GM23338 (cell line): ENCODE results near the gene SEC14L1. TPM values are rescaled to one million over a fixed set of nuclear protein-coding genes. Genes with fewer than 3 reads are reported as not detected.
"Not testable (repeated sequence)": the region's sequence is repeated elsewhere in the genome, so short reads cannot be mapped to it uniquely, and the experiment has no call there.

Experiments used
- ATAC-seq: fragments of 200-7000 bp; cut with Tn5 transposase; 3 replicates; pipeline ENCODE4 v1.9.1; 2020
- DNase-seq: peaks from one replicate; pipeline ENCODE4 v3.0.0-alpha.2; 2015; ENCODE audit warnings: low spot score
- H2AFZ ChIP-seq: fragments of 200-600 bp; sonication (generic); 2 replicates; pipeline ENCODE4 v1.8.0; 2016; ENCODE audit warnings: antibody characterized with exemption, mild to moderate bottlenecking, moderate library complexity
- H3F3A ChIP-seq: fragments of 200-600 bp; sonication (generic); replicated peaks from 2 replicates; pipeline ENCODE4 v1.8.0; 2017; ENCODE audit warnings: antibody characterized with exemption, mixed run types, low read depth
- H3K27ac ChIP-seq: fragments of 200-600 bp; sonication (generic); 2 replicates; pipeline ENCODE4 v1.6.1; 2016; ENCODE audit warnings: low read depth
- H3K27me3 ChIP-seq: fragments of 200-600 bp; sonication (generic); 2 replicates; pipeline ENCODE4 v1.8.0; 2016; ENCODE audit warnings: mild to moderate bottlenecking, mixed run types, moderate library complexity; ENCODE audit not compliant: insufficient read depth
- H3K36me3 ChIP-seq: fragments of 200-600 bp; sonication (generic); 2 replicates; pipeline ENCODE4 v1.8.0; 2016; ENCODE audit warnings: mild to moderate bottlenecking; ENCODE audit not compliant: insufficient read depth
- H3K4me1 ChIP-seq: fragments of 200-600 bp; sonication (generic); 2 replicates; pipeline ENCODE4 v1.8.0; 2016; ENCODE audit warnings: mild to moderate bottlenecking, moderate library complexity; ENCODE audit not compliant: insufficient read depth
- H3K4me2 ChIP-seq: fragments of 200-600 bp; sonication (generic); 2 replicates; pipeline ENCODE4 v1.7.1; 2017; ENCODE audit warnings: mixed run types
- H3K4me3 ChIP-seq: fragments of 200-600 bp; sonication (generic); 2 replicates; pipeline ENCODE4 v1.6.1; 2016; ENCODE audit warnings: mixed run types
- H3K79me2 ChIP-seq: fragments of 200-600 bp; sonication (generic); replicated peaks from 2 replicates; pipeline ENCODE4 v1.8.0; 2017; ENCODE audit warnings: mild to moderate bottlenecking; ENCODE audit not compliant: insufficient read depth
- H3K9me2 ChIP-seq: fragments of 200-600 bp; sonication (generic); 2 replicates; pipeline ENCODE4 v1.8.0; 2017; ENCODE audit not compliant: insufficient read depth
- H4K20me1 ChIP-seq: fragments of 200-600 bp; sonication (generic); replicated peaks from 2 replicates; pipeline ENCODE4 v1.8.0; 2017; ENCODE audit warnings: mild to moderate bottlenecking; ENCODE audit not compliant: insufficient read depth
- H3K27ac Mint-ChIP-seq: 2 replicates; pipeline ENCODE4 v1.8.0; 2020; ENCODE audit warnings: inconsistent platforms, mild to moderate bottlenecking, moderate library complexity, mixed read lengths
- H3K27me3 Mint-ChIP-seq: 3 replicates; pipeline ENCODE4 v1.8.0; 2022; ENCODE audit warnings: low read depth, mild to moderate bottlenecking, moderate library complexity, mixed read lengths, inconsistent platforms; ENCODE audit not compliant: insufficient read depth, poor library complexity
- H3K36me3 Mint-ChIP-seq: 3 replicates; pipeline ENCODE4 v1.8.0; 2021; ENCODE audit warnings: low read depth, mild to moderate bottlenecking, inconsistent platforms, moderate library complexity, mixed read lengths
- H3K4me1 Mint-ChIP-seq: 3 replicates; pipeline ENCODE4 v1.8.0; 2020; ENCODE audit warnings: mild to moderate bottlenecking, inconsistent platforms, mixed read lengths
- H3K4me3 Mint-ChIP-seq: 3 replicates; pipeline ENCODE4 v1.8.0; 2021; ENCODE audit warnings: moderate library complexity, mild to moderate bottlenecking, inconsistent platforms, mixed read lengths
- H3K9me3 Mint-ChIP-seq: 3 replicates; pipeline ENCODE4 v1.8.0; 2020; ENCODE audit warnings: moderate library complexity, mild to moderate bottlenecking, inconsistent platforms, mixed read lengths
- CREB1 ChIP-seq: fragments of 250-450 bp; sonication (Bioruptor Pico); IDR thresholded peaks from 2 replicates; pipeline ENCODE4 v1.5.0; 2020; ENCODE audit warnings: low read depth, mild to moderate bottlenecking, moderate library complexity
- EZH2 ChIP-seq: fragments of 200-600 bp; sonication (generic); IDR thresholded peaks from one replicate; pipeline ENCODE4 v1.8.0; 2017; ENCODE audit warnings: antibody characterized with exemption, mild to moderate bottlenecking, low read depth; ENCODE audit not compliant: unreplicated experiment
- EZH2phosphoT487 ChIP-seq: fragments of 200-600 bp; sonication (generic); IDR thresholded peaks from one replicate; pipeline ENCODE4 v1.8.1; 2018; ENCODE audit warnings: antibody characterized with exemption; ENCODE audit not compliant: unreplicated experiment
- POLR2AphosphoS5 ChIP-seq: IDR thresholded peaks from 2 replicates; pipeline ENCODE4 v1.6.1; 2016; ENCODE audit warnings: antibody characterized with exemption, low read depth
- ZNF114 ChIP-seq: fragments of 250-450 bp; sonication (Bioruptor Pico); IDR thresholded peaks from 2 replicates; pipeline ENCODE4 v1.5.0; 2020; ENCODE audit warnings: mild to moderate bottlenecking, moderate library complexity
- ZNF331 ChIP-seq: fragments of 250-450 bp; sonication (Bioruptor Pico); IDR thresholded peaks from 2 replicates; pipeline ENCODE4 v1.5.0; 2020; ENCODE audit warnings: low read depth, mild to moderate bottlenecking, moderate library complexity
- polyA plus RNA-seq: library from polyadenylated mRNA; unstranded; fragments of >200 nt; fragmentation: Nextera tagmentation; extraction: Ambion mirVana; gene quantifications from 2 replicates; pipeline ENCODE4 v1.2.1, GENCODE V29; 2016
- total RNA-seq: library from RNA; depleted of rRNA; stranded (reverse); fragments of >200 nt; shearing (Covaris generic); gene quantifications from 2 replicates; pipeline ENCODE4 v1.2.3, GENCODE V29; 2014
- TF ChIP-seq, protein P1 (sequence below): IDR thresholded peaks from one replicate; pipeline ENCODE4 v1.6.1; 2018; ENCODE audit warnings: antibody characterized with exemption; ENCODE audit not compliant: unreplicated experiment
- TF ChIP-seq, protein P2 (sequence below), 2 experiments: fragments of 200-600 bp in 1 of 2; sonication (generic) in 1 of 2; conservative IDR thresholded peaks; 2 replicates each; pipeline versions ENCODE4 v1.5.1 to v1.6.1; 2016 to 2017; ENCODE audit warnings: antibody characterized with exemption in 2 of 2, low read depth in 2 of 2, mild to moderate bottlenecking in 2 of 2, moderate library complexity in 1 of 2

SEC14L1 gene
- total and polyA plus RNA-seq, 2 experiments from 2014 or later = 26.8 to 54.8 TPM

DNA sequence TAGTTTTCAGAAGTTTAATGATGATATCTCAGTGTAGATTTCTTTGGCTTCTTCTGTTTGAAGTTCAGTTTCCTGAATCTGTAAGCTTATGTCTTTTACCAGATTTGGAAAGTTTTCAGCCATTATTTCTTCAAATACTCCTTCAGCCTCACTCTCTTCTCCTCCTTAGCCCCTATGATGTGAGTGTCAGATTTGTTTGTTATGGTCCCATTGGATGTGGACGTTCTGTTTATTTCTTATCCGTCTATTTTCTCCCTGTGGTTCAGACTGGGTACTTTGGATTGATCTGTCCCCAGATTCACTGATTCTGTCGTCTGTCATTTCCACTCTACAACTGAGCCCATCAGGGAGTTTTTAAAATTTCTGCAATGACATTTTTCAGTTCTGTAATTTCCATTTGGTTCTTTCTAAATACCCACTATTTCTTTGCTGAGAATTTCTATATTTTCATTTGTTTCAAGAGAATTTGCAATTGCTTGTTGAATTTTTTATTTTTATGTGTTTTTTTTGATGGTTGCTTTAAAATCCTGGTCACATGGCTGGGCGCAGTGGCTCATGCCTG lies 110.9 kb downstream of the SEC14L1 start:
- Mint-ChIP-seq H3K27ac (no peak overlapping the region), H3K36me3 (no peaks in the 10 kb centered on the region), H3K27me3 (peaks cover 23% of the 10 kb centered on the region), H3K4me3 (no peak overlapping the region), H3K4me1 (peaks cover 11% of the 10 kb centered on the region), H3K9me3 (no peaks in the 10 kb centered on the region)
- Histone ChIP-seq H4K20me1 (no peaks in the 10 kb centered on the region; the same call in 1 of the 2 replicates), H3K4me1 (no peaks in the 10 kb centered on the region), H3K9me2 (no peaks in the 10 kb centered on the region), H2AFZ (no peak overlapping the region), H3K27me3 (peaks cover 9% of the 10 kb centered on the region; the same call in 1 of the 2 replicates), H3K4me3 (no peak overlapping the region), H3K27ac (no peak overlapping the region), H3K4me2 (no peak overlapping the region), H3K36me3 (no peaks in the 10 kb centered on the region), H3K79me2 (no peaks in the 10 kb centered on the region), H3F3A (no peaks in the 10 kb centered on the region)
- no peak for ATAC-seq
- TF ChIP-seq, protein P1, sequence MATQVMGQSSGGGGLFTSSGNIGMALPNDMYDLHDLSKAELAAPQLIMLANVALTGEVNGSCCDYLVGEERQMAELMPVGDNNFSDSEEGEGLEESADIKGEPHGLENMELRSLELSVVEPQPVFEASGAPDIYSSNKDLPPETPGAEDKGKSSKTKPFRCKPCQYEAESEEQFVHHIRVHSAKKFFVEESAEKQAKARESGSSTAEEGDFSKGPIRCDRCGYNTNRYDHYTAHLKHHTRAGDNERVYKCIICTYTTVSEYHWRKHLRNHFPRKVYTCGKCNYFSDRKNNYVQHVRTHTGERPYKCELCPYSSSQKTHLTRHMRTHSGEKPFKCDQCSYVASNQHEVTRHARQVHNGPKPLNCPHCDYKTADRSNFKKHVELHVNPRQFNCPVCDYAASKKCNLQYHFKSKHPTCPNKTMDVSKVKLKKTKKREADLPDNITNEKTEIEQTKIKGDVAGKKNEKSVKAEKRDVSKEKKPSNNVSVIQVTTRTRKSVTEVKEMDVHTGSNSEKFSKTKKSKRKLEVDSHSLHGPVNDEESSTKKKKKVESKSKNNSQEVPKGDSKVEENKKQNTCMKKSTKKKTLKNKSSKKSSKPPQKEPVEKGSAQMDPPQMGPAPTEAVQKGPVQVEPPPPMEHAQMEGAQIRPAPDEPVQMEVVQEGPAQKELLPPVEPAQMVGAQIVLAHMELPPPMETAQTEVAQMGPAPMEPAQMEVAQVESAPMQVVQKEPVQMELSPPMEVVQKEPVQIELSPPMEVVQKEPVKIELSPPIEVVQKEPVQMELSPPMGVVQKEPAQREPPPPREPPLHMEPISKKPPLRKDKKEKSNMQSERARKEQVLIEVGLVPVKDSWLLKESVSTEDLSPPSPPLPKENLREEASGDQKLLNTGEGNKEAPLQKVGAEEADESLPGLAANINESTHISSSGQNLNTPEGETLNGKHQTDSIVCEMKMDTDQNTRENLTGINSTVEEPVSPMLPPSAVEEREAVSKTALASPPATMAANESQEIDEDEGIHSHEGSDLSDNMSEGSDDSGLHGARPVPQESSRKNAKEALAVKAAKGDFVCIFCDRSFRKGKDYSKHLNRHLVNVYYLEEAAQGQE = no peak
- TF ChIP-seq POLR2AphosphoS5 (no peak), CREB1 (CRISPR knock-in tag) (no peak), ZNF114 (CRISPR knock-in tag) (no peak), EZH2phosphoT487 (no peak), EZH2 (no peak), ZNF331 (CRISPR knock-in tag) (no peak)
- TF ChIP-seq, protein P2, sequence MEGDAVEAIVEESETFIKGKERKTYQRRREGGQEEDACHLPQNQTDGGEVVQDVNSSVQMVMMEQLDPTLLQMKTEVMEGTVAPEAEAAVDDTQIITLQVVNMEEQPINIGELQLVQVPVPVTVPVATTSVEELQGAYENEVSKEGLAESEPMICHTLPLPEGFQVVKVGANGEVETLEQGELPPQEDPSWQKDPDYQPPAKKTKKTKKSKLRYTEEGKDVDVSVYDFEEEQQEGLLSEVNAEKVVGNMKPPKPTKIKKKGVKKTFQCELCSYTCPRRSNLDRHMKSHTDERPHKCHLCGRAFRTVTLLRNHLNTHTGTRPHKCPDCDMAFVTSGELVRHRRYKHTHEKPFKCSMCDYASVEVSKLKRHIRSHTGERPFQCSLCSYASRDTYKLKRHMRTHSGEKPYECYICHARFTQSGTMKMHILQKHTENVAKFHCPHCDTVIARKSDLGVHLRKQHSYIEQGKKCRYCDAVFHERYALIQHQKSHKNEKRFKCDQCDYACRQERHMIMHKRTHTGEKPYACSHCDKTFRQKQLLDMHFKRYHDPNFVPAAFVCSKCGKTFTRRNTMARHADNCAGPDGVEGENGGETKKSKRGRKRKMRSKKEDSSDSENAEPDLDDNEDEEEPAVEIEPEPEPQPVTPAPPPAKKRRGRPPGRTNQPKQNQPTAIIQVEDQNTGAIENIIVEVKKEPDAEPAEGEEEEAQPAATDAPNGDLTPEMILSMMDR (conservative IDR thresholded peaks at IDR 0.05; ENCODE audit: low read depth in 2 of 2) = no peak
- no peak for DNase-seq

DNA sequence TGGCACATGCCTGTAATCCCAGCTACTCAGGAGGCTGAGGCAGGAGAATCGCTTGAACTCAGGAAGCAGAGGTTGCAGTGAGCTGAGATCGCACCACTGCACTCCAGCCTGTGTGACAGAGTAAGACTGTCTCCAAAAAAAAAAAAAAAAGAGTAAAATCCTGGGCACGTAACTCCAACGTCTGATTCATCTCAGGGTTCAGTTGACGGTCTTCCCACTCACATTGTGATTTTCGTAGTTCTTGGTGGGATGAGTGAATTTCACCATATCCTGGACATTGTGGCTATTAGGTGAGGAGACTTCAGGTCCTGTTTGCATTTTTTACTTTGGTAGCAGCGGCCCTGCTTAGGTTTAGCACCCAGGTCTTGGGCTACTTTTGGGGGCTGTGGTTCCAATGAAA lies 111.5 kb downstream of the SEC14L1 start:
- Mint-ChIP-seq H3K27me3 (peaks cover 21% of the 10 kb centered on the region), H3K4me1 (peaks cover 11% of the 10 kb centered on the region)
- H3K27ac ChIP-seq, H3K4me2 ChIP-seq, DNase-seq, H3K36me3 Mint-ChIP-seq, H2AFZ ChIP-seq, H3F3A ChIP-seq, H3K9me2 ChIP-seq, H3K9me3 Mint-ChIP-seq, H3K36me3 ChIP-seq, H3K27ac Mint-ChIP-seq, H4K20me1 ChIP-seq, H3K4me1 ChIP-seq, H3K79me2 ChIP-seq, ATAC-seq, H3K4me3 ChIP-seq, H3K4me3 Mint-ChIP-seq, H3K27me3 ChIP-seq: not testable (repeated sequence)
